Panc1 (cell line): ENCODE results near the gene PARP11. TPM values are rescaled to one million over a fixed set of nuclear protein-coding genes. Genes with fewer than 3 reads are reported as not detected.

Experiments
- ATAC-seq: fragments of 200-7000 bp; cut with Tn5 transposase; 2 replicates; pipeline ENCODE4 v1.9.1; 2020; ENCODE audit warnings: mild to moderate bottlenecking, moderate library complexity
- BruUV-seq: library from RNA; stranded (reverse); fragments of 400-500 nt; replicated peaks from 2 replicates; lab custom pipeline; 2021; lab: Mats Ljungman, UMichigan
- CTCF ChIA-PET: fragments of 300-600 bp; sonication (Branson Sonifier 250); formaldehyde crosslinking; loops from one replicate; lab custom pipeline; 2022; ENCODE audit warnings: antibody characterized with exemption; lab: Charles Lee
- POLR2A ChIA-PET: fragments of 300-600 bp; sonication (Branson Sonifier 250); formaldehyde crosslinking; loops from one replicate; lab custom pipeline; 2022; ENCODE audit warnings: antibody characterized with exemption; lab: Charles Lee
- DNase-seq: peaks from one replicate; pipeline ENCODE4 v3.0.0-alpha.2; 2010; ENCODE audit warnings: low read depth, low spot score
- H3K27ac ChIP-seq: 2 replicates; pipeline ENCODE4 v1.5.1; 2011; ENCODE audit warnings: mild to moderate bottlenecking, low read length, inconsistent platforms
- H3K27me3 ChIP-seq: fragments of 200-500 bp; sonication (Bioruptor generic); 2 replicates; pipeline ENCODE4 v1.6.0; 2014; ENCODE audit warnings: low read length, inconsistent platforms; ENCODE audit not compliant: control insufficient read depth, insufficient read depth
- H3K36me3 ChIP-seq: fragments of 200-500 bp; sonication (Bioruptor generic); 2 replicates; pipeline ENCODE4 v1.5.1; 2014; ENCODE audit warnings: inconsistent platforms, mild to moderate bottlenecking, low read length, moderate library complexity; ENCODE audit not compliant: control insufficient read depth, insufficient read depth
- H3K4me1 ChIP-seq: 2 replicates; pipeline ENCODE4 v1.5.1; 2011; ENCODE audit warnings: inconsistent platforms, mild to moderate bottlenecking, low read length, moderate library complexity; ENCODE audit not compliant: control insufficient read depth, insufficient read depth
- H3K4me3 ChIP-seq, 2 experiments: 2 replicates each; pipeline ENCODE4 v1.5.1; 2011 to 2012; ENCODE audit warnings: low read depth in 2 of 2, low read length in 2 of 2, mild to moderate bottlenecking in 2 of 2, inconsistent platforms in 1 of 2, moderate library complexity in 1 of 2
- H3K9me3 ChIP-seq: fragments of 200-500 bp; sonication (Bioruptor generic); 2 replicates; pipeline ENCODE4 v1.5.1; 2014; ENCODE audit warnings: low read depth, mild to moderate bottlenecking, inconsistent platforms, low read length, moderate library complexity; ENCODE audit not compliant: control insufficient read depth, insufficient read depth
- POLR2AphosphoS5 ChIP-seq: IDR thresholded peaks from 2 replicates; pipeline ENCODE4 v1.6.1; 2012; ENCODE audit warnings: mild to moderate bottlenecking, low read depth, low read length, moderate library complexity
- SIN3A ChIP-seq: IDR thresholded peaks from 2 replicates; pipeline ENCODE4 v1.6.1; 2012; ENCODE audit warnings: low read depth, mild to moderate bottlenecking, low read length, moderate library complexity, borderline replicate concordance; ENCODE audit not compliant: insufficient read depth
- TCF7L2 ChIP-seq: IDR thresholded peaks from 2 replicates; pipeline ENCODE4 v1.6.1; 2011; ENCODE audit warnings: mild to moderate bottlenecking, low read depth, low read length, inconsistent platforms
- in situ Hi-C: cut with HindIII; loops from 2 replicates; pipeline ENCODE4 v1.10.0; 2016; ENCODE audit warnings: low sequenced_read_pairs, low pct_unique_long_range_greater_than_20kb
- intact Hi-C: fragments of 100-400 bp; cut with micrococcal nuclease; formaldehyde crosslinking; loops from one replicate; pipeline ENCODE4 v1.10.0; 2022; ENCODE audit not compliant: unreplicated experiment
- total RNA-seq: library from RNA; stranded (reverse); gene quantifications from one replicate; pipeline ENCODE4 v1.2.1, GENCODE V29; 2021; ENCODE audit not compliant: unreplicated experiment
- TF ChIP-seq, protein P1 (sequence below): fragments of 450-650 bp; IDR thresholded peaks from 2 replicates; pipeline ENCODE4 v1.5.1; 2017; ENCODE audit warnings: mild to moderate bottlenecking
- TF ChIP-seq, protein P2 (sequence below), 2 experiments: IDR thresholded peaks; 2 replicates each; pipeline ENCODE4 v1.6.1; 2011 to 2012; ENCODE audit warnings: low read depth in 2 of 2, control low read depth in 1 of 2, low read length in 1 of 2, mild to moderate bottlenecking in 1 of 2, moderate library complexity in 1 of 2; ENCODE audit not compliant: insufficient read depth in 1 of 2

Gene PARP11
- total RNA-seq, 1 experiment from 2014 or later = 7.3 TPM

DNA sequence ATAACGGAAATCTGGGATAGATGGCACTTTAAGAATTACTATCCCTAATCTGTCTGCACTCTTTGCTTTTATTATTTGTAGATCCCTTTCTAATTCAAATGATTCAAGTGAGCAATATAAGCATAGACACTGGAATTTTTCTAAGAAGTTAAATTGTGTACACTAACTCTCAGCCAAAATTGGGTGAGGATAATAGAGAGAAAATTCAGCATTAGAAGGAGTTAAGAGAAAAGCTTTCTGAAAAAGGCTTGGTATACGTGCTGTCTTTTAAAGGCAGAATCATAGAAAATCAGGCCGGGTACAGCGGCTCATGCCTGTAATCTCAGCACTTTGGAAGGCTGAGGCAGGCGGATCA lies 63.2 kb downstream of the PARP11 start:
- in situ Hi-C loops (no loop called here), intact Hi-C loops (no loop called here)
- BruUV-seq = no TSS peak
- Histone ChIP-seq H3K9me3 (no peaks in the 10 kb centered on the region), H3K27ac (no peak overlapping the region), H3K27me3 (no peaks in the 10 kb centered on the region), H3K4me3 (no peak overlapping the region), H3K36me3 (no peaks in the 10 kb centered on the region), H3K4me1 (no peaks in the 10 kb centered on the region)
- ChIA-PET POLR2A (no interaction called here), CTCF (no interaction called here)
- ATAC-seq = no peak
- TF ChIP-seq SIN3A (no peak), TCF7L2 (no peak), POLR2AphosphoS5 (no peak)
- TF ChIP-seq, protein P1, sequence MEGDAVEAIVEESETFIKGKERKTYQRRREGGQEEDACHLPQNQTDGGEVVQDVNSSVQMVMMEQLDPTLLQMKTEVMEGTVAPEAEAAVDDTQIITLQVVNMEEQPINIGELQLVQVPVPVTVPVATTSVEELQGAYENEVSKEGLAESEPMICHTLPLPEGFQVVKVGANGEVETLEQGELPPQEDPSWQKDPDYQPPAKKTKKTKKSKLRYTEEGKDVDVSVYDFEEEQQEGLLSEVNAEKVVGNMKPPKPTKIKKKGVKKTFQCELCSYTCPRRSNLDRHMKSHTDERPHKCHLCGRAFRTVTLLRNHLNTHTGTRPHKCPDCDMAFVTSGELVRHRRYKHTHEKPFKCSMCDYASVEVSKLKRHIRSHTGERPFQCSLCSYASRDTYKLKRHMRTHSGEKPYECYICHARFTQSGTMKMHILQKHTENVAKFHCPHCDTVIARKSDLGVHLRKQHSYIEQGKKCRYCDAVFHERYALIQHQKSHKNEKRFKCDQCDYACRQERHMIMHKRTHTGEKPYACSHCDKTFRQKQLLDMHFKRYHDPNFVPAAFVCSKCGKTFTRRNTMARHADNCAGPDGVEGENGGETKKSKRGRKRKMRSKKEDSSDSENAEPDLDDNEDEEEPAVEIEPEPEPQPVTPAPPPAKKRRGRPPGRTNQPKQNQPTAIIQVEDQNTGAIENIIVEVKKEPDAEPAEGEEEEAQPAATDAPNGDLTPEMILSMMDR = no peak
- TF ChIP-seq, protein P2, sequence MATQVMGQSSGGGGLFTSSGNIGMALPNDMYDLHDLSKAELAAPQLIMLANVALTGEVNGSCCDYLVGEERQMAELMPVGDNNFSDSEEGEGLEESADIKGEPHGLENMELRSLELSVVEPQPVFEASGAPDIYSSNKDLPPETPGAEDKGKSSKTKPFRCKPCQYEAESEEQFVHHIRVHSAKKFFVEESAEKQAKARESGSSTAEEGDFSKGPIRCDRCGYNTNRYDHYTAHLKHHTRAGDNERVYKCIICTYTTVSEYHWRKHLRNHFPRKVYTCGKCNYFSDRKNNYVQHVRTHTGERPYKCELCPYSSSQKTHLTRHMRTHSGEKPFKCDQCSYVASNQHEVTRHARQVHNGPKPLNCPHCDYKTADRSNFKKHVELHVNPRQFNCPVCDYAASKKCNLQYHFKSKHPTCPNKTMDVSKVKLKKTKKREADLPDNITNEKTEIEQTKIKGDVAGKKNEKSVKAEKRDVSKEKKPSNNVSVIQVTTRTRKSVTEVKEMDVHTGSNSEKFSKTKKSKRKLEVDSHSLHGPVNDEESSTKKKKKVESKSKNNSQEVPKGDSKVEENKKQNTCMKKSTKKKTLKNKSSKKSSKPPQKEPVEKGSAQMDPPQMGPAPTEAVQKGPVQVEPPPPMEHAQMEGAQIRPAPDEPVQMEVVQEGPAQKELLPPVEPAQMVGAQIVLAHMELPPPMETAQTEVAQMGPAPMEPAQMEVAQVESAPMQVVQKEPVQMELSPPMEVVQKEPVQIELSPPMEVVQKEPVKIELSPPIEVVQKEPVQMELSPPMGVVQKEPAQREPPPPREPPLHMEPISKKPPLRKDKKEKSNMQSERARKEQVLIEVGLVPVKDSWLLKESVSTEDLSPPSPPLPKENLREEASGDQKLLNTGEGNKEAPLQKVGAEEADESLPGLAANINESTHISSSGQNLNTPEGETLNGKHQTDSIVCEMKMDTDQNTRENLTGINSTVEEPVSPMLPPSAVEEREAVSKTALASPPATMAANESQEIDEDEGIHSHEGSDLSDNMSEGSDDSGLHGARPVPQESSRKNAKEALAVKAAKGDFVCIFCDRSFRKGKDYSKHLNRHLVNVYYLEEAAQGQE (IDR thresholded peaks at IDR 0.05; ENCODE audit: insufficient read depth in 1 of 2, low read depth in 2 of 2, low read length in 1 of 2) = no peak
- no peak for DNase-seq

DNA sequence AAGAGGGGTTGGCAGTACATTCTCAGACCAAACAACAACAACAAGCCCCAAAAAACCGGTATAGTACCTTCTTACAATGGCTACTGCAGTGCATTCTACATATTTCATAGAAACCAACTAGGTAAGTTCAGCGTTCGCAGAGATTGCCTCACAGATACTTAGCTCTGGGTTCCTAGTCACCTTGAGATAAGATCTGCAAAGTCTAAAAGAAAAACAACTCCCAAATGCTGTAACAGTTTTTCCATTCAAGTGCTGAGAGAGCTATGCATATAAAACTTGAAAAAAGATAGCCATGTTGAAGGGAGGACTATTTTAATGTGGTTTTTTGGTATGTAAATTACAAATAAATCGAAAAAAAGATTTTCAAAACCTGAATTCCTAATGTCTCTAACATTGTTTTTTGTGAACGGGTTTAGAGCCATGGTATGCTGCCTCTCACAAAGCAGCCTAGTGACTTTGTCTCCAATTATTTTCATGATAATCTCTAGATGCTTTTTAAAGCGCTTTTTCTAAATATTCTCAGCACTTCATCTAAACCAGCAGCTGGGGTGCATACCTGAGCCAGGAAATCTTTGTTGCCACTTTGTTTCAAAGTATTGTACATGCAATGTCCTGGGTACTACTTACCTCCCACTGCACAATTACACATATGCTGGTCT lies 63.7 kb downstream of the PARP11 start:
- in situ Hi-C loops = no loop called here
- CTCF ChIA-PET = no interaction called here
- TF ChIP-seq, protein P1 = no peak
- no peak for TF ChIP-seq POLR2AphosphoS5
- TF ChIP-seq, protein P2 (IDR thresholded peaks at IDR 0.05; ENCODE audit: insufficient read depth in 1 of 2, low read depth in 2 of 2, low read length in 1 of 2) = no peak
- no peak for TF ChIP-seq SIN3A
- TF ChIP-seq TCF7L2 = no peak

More for the DNA sequence above, 63.7 kb downstream of the PARP11 start:
- intact Hi-C loops = loop anchor here (10.0 kb wide), 1 partner anchor 505 kb away; no protein-coding TSS in a partner anchor
- Histone ChIP-seq H3K27ac (no peak overlapping the region), H3K36me3 (no peaks in the 10 kb centered on the region), H3K4me1 (no peaks in the 10 kb centered on the region), H3K4me3 (no peak overlapping the region), H3K27me3 (no peaks in the 10 kb centered on the region), H3K9me3 (no peaks in the 10 kb centered on the region)
- ATAC-seq (no peak), DNase-seq (no peak)
- POLR2A ChIA-PET = interaction anchor here (0.6 kb wide), 1 partner anchor 234 kb away, joined by 4 read pairs; no protein-coding TSS in a partner anchor
- no TSS peak for BruUV-seq
